ENCODE measurements around the gene AKAP13. TPM values are rescaled to one million over a fixed set of nuclear protein-coding genes. Genes with fewer than 3 reads are reported as not detected.

Gene AKAP13
- total RNA-seq, 1 donor from 2014 or later: 152 TPM

DNA sequence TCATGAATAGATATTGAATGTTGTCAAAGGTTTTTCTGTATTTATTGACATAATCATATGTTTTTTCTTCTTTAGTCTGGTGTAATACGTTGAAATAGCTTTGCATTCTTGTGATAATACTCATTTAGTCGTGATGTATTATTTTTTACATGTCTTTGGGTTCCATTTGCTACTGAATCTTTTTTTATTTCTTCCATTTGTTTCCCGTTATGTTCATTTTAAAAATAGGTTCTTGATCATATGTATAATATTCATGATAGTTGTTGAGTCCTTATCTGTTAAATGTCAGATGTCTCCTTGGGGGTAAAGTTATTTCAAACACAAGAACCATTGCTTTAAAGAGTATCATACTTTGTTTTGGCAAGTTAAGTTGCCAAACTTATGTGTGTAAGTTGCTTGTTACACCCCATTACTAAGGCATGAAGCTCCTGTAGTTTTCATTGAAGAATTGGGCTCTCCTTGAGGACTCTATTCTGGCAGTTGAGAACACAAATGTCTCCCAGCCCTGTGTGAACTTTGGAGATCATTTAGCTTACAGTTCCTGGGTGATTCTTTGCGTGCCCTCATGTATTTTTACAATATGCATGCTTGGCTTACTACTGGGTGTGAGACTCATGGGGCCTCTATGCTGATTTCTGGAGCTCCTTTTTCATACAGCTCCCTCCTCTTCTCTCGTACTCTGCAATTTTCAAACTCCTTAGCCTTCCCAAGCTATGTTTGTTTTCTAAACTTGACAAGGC is 8.3 kb downstream of the AKAP13 start:
- no peak for DNase-seq (ENCODE audit: low read depth)

- no peak for DNase-seq (ENCODE audit: low read depth)
Observed at GRCh38 chr15:85389306-85389650, 8.9 kb downstream of the AKAP13 start.

DNA sequence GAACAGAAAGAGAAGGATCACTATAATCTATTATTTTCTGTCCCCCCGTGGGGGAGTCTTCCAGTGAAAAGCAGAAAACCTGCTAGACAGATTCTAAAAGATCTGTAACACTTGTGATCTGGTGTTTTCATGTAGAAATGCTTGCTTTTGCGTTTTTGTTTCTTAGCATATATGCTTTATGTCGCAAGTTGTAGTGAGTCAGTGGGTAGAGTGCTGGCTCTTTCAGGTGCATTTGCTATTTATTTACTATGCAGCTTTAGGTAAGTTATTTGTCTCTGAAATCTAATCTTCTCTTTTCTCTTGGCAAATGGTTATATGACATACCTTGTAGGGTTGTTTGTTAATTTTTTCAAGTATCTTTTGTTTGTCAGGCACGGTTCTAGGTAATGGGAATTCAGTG is 9.4 kb downstream of the AKAP13 start:
- no peak for DNase-seq (ENCODE audit: low read depth)

DNA sequence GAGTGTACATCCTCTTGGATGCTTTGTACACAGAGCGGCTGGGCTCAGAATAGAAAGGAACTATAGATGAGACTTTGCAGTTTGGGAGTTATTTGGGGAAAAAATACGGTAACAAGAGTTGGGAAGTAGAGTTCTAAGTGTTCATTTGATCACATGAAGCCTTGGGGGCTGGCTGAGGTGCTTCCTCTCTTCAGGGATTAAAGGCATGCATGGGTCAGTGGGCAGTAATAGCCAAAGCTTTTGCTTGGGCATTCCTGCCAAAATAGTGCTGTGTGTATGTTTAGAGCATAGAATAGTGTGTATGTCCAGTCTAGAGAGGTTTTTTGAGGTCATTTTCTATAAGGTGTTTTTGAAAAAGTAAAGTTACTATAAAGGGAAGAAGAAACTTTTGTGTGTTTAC is 12.8 kb downstream of the AKAP13 start:
- no peak for DNase-seq (ENCODE audit: low read depth)

- no peak for DNase-seq (ENCODE audit: low read depth)
Observed at GRCh38 chr15:85394554-85395333, 14.3 kb downstream of the AKAP13 start.

DNA sequence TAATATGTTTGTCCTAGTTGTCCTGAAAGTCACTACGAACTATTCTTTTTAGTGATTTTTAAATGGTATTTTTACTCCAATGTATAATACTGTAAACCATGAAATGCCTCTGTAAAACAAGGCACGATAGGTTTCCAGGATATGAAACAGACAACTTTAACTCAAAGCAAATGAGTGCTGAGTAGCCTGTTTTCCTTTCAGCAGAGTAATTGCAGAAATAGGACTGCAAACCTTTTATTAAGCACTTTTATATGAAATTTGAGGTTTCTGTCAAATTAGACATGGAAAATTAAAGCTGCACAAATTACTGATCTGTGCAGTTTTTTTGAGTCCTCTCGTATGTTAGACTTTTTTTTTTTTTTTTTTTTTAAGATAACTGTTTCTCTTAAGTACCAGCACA is 16.2 kb downstream of the AKAP13 start:
- DNase-seq (ENCODE audit: low read depth): no peak

- no peak for DNase-seq (ENCODE audit: low read depth)
Observed at GRCh38 chr15:85397151-85397550, 16.7 kb downstream of the AKAP13 start.

DNA sequence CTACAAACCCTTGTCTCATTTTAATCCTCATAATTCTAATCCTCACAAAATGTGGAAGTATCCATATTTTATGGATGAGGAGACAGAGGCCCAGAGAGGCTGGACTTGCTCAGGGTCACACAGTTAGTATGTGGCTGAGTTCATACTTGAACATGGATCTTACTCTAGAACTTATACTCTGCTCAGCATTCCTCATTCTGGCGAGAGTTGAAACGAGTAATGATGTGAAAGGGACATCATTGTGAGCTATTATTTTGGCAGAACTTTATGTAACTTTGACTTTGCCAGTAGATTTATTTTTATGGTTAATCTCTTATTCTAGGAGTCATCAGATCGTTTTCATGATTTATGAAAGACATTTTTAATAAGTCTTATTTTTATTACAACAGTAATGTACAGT is 17.5 kb downstream of the AKAP13 start:
- no peak for DNase-seq (ENCODE audit: low read depth)

DNA sequence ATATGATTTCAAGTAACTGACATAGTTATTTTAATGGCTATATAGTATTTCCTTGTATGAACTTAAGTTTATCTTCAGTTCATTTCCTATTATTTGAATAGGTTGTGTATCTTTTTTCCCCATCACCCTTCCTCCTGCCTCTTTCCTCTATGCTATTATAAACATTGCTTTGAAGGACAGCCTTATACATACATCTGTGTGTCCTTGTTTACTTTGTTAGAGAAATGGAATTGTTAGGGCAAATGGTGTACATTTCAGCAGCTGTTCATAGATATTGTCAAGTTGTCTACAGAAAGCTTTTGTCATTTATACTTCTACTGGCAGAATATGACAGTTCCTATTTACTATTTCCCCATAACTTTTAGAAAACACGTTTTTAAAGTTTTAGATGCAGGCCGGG is 18.4 kb downstream of the AKAP13 start:
- DNase-seq (ENCODE audit: low read depth): no peak

GRCh38 chr15:85399627-85400026 is 19.2 kb downstream of the AKAP13 start:
- no peak for DNase-seq (ENCODE audit: low read depth)

DNA sequence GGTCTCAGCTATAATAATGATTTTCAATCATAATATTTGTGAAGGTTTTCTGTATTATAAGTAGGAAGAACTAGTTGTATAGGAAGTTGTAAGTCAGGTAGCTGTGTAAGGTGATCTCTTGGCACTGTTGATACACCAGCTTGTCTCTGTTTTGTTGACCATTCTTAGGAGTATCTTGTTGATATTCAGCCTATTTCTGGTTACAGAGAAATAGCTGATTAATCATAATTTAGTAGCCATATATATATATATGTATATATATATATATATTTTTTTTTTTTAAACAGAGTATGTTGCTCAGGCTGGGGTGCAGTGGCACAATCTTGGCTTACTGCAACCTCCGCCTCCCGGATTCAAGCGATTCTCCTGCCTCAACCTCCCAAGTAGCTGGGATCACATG is 20.2 kb downstream of the AKAP13 start:
- DNase-seq (ENCODE audit: low read depth): no peak

DNA sequence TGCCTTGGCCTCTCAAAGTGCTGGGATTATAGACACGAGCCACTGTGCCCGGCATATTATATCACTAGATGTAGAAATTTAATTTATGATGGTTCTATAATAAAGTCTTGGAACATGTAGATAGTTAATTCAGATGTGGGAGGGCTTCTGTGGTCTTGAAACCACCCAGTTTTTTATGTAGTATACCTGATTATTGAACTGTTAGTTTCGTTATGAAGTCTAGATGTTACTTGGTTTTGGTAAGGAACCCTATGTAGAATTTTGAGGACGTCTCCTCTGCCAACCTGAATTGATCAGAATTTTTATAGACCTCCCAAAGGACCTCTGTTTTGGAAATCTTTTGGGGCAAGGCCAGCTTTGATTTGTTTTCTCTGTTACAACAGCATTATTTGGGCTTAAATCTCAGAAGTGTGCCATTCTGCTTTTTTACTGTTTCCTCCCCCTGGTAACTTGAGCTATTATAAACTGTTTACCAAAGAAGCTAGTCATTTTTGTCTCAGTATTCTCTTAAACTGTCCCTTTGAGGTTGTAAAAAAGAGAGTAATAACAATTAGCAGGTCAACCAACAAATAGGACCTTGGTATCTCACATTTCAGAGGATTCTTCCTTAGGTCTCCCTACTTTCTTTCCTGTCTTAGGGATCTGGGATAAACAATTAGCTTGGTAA is 20.8 kb downstream of the AKAP13 start:
- DNase-seq (ENCODE audit: low read depth): no peak

- DNase-seq (ENCODE audit: low read depth): no peak
Observed at GRCh38 chr15:85402195-85402881, 21.9 kb downstream of the AKAP13 start.

- DNase-seq (ENCODE audit: low read depth): peak; percentile 70
Observed at GRCh38 chr15:85403745-85404144, 23.3 kb downstream of the AKAP13 start.

DNA sequence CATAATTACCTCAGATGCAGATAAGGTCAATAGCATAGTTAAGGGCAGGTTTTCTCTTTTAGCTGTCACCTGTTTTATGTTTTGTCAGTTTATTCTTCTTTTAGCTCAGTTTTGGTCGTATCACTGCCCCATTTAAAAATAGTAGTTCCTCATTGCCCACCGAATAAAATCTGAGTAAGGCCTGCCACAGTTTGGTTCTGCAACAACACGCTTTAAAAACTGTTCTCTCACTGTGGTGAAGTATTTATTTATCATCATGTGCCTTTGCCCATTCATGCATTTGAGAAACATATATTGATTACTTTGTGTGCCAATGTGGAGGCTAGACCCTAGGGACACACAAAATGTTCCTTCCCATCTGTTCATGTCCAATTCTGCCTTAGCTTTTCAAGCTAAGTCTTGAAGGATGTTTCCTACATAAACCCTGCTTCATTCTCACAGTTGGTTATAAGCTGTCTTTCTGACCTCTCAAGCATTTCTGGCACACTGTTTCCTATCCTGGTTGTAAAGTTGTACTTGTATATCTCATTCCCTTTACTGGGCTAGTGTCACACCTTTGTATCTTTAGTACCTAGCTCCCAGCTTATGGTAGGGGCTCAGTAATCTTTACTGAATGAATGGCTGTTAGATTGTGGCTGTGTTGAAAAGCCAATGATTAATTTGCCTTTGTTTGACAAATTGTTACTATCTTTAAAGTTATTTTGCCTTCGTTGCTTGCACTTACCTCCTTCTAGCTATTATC is 23.9 kb downstream of the AKAP13 start:
- no peak for DNase-seq (ENCODE audit: low read depth)

GRCh38 chr15:85404918-85405866 is 24.8 kb downstream of the AKAP13 start:
- peak; percentile 96 for DNase-seq (ENCODE audit: low read depth)

- no peak for DNase-seq (ENCODE audit: low read depth)
Observed at GRCh38 chr15:85406916-85407315, 26.5 kb downstream of the AKAP13 start.

- DNase-seq (ENCODE audit: low read depth): peak; percentile 95
Observed at GRCh38 chr15:85407421-85408269, 27.2 kb downstream of the AKAP13 start.

DNA sequence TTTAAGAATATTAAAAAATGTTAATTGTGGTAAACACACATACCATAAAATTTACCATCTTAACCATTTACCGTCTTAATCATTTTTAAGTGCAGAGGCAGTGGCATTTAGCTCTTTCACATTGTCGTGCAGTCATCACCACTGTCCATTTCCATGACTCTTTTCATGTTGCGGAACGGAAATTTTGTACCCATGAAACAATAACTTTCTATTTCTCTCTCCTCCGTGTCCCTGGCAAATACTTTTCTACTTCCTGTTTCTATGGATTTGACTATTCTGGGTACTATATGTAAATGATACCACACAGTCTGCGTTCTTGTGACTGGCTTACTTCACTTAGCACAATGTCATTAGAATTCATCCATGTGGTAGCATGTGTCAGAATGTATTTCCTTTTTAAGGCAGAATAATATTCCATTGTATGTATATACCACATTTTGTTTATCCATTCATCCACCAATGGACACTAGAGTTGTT is 27.9 kb downstream of the AKAP13 start:
- DNase-seq (ENCODE audit: low read depth): no peak
